CD14-positive monocyte (primary cell): ENCODE data around the gene SLC25A21. TPM values are rescaled to one million over a fixed set of nuclear protein-coding genes. Genes with fewer than 3 reads are reported as not detected.

Experiments
- DNase-seq, 3 donors: peaks; one replicate each; pipeline ENCODE4 v3.0.0-alpha.2; 2011 to 2022
- H2AFZ ChIP-seq: 2 replicates; pipeline ENCODE4 v1.6.0; 2012; ENCODE audit warnings: mild to moderate bottlenecking, low read depth, low read length, inconsistent platforms; ENCODE audit not compliant: insufficient read depth, poor library complexity, severe bottlenecking
- H3K27ac ChIP-seq, 2 donors: 1 replicate in 1 of 2; 2 replicates in 1 of 2; pipeline ENCODE4 v1.5.1; 2012 to 2013; ENCODE audit warnings: low read length in 2 of 2, control low read depth in 1 of 2, inconsistent platforms in 1 of 2, low read depth in 1 of 2, mild to moderate bottlenecking in 1 of 2
- H3K27me3 ChIP-seq, 2 donors: one replicate each; pipeline versions ENCODE4 v1.6.0 to v1.6.1; 2011 to 2013; ENCODE audit warnings: low read length in 2 of 2; ENCODE audit not compliant: control insufficient read depth in 2 of 2, insufficient read depth in 2 of 2
- H3K36me3 ChIP-seq, 2 donors: replicated peaks in 1 of 2; 1 replicate in 1 of 2; 2 replicates in 1 of 2; pipeline versions ENCODE4 v1.5.1 to v1.6.1; 2012 to 2013; ENCODE audit warnings: low read length in 2 of 2, control low read depth in 1 of 2, inconsistent platforms in 1 of 2, mild to moderate bottlenecking in 1 of 2; ENCODE audit not compliant: insufficient read depth in 2 of 2, control insufficient read depth in 1 of 2
- H3K4me1 ChIP-seq, 2 donors: 1 replicate in 1 of 2; 2 replicates in 1 of 2; pipeline versions ENCODE4 v1.5.1 to v1.6.1; 2012 to 2013; ENCODE audit warnings: low read length in 2 of 2, control low read depth in 1 of 2, inconsistent platforms in 1 of 2, mild to moderate bottlenecking in 1 of 2, moderate library complexity in 1 of 2; ENCODE audit not compliant: insufficient read depth in 2 of 2, control insufficient read depth in 1 of 2
- H3K4me2 ChIP-seq: replicated peaks from 2 replicates; pipeline ENCODE3; 2012; ENCODE audit warnings: low read length, moderate library complexity, mild to moderate bottlenecking; ENCODE audit not compliant: poor library complexity, severe bottlenecking; ENCODE audit errors: extremely low read depth
- H3K4me3 ChIP-seq, 3 experiments: fragments of 200-600 bp in 1 of 3; sonication (generic) in 1 of 3; replicated peaks in 1 of 3; 1 replicate in 2 of 3; 2 replicates in 1 of 3; pipeline ENCODE4 v1.5.1; 2011 to 2013; ENCODE audit warnings: low read length in 3 of 3, mild to moderate bottlenecking in 3 of 3, control low read depth in 2 of 3, low read depth in 2 of 3, inconsistent platforms in 1 of 3, moderate library complexity in 1 of 3
- H3K79me2 ChIP-seq: 2 replicates; pipeline ENCODE4 v1.6.0; 2012; ENCODE audit warnings: mild to moderate bottlenecking, control low read depth, inconsistent platforms, low read length, moderate library complexity; ENCODE audit not compliant: insufficient read depth
- H3K9ac ChIP-seq: 2 replicates; pipeline ENCODE4 v1.6.0; 2017; ENCODE audit warnings: low read length, mild to moderate bottlenecking; ENCODE audit not compliant: insufficient read depth, poor library complexity, severe bottlenecking
- H3K9me3 ChIP-seq, 2 donors: replicated peaks in 1 of 2; 1 replicate in 1 of 2; 2 replicates in 1 of 2; pipeline versions ENCODE4 v1.5.1 to v1.6.1; 2012 to 2013; ENCODE audit warnings: low read length in 2 of 2, control low read depth in 1 of 2; ENCODE audit not compliant: control insufficient read depth in 1 of 2, insufficient read depth in 1 of 2
- H4K20me1 ChIP-seq: 2 replicates; pipeline ENCODE4 v1.6.0; 2012; ENCODE audit warnings: mild to moderate bottlenecking, low read length, control low read depth, moderate library complexity; ENCODE audit not compliant: insufficient read depth
- H3K27ac Mint-ChIP-seq, 7 donors: one replicate each; pipeline ENCODE4 v1.8.0; 2020; ENCODE audit warnings: mild to moderate bottlenecking in 7 of 7, mixed read lengths in 7 of 7, moderate library complexity in 6 of 7, inconsistent platforms in 2 of 7
- H3K27me3 Mint-ChIP-seq, 3 donors: one replicate each; pipeline ENCODE4 v1.8.0; 2021 to 2022; ENCODE audit warnings: low read depth in 3 of 3, mild to moderate bottlenecking in 3 of 3, mixed read lengths in 3 of 3, moderate library complexity in 3 of 3, inconsistent platforms in 1 of 3
- H3K36me3 Mint-ChIP-seq, 2 donors: one replicate each; pipeline ENCODE4 v1.8.0; 2020; ENCODE audit warnings: mixed read lengths in 2 of 2, inconsistent platforms in 1 of 2, mild to moderate bottlenecking in 1 of 2
- H3K4me1 Mint-ChIP-seq: one replicate; pipeline ENCODE4 v1.8.0; 2020; ENCODE audit warnings: mild to moderate bottlenecking, mixed read lengths
- H3K4me3 Mint-ChIP-seq, 2 donors: one replicate each; pipeline ENCODE4 v1.8.0; 2020; ENCODE audit warnings: mild to moderate bottlenecking in 2 of 2, mixed read lengths in 2 of 2, moderate library complexity in 1 of 2
- H3K9me3 Mint-ChIP-seq, 7 donors: one replicate each; pipeline ENCODE4 v1.8.0; 2020 to 2022; ENCODE audit warnings: mixed read lengths in 7 of 7, mild to moderate bottlenecking in 6 of 7, moderate library complexity in 6 of 7, inconsistent platforms in 2 of 7
- CTCF ChIP-seq: fragments of 200-600 bp; IDR thresholded peaks from one replicate; pipeline ENCODE4 v1.8.0; 2022; ENCODE audit warnings: antibody characterized with exemption, mild to moderate bottlenecking
- WGBS: methylation state at CpG from one replicate; pipeline ENCODE4 v1.1.5; 2013; ENCODE audit warnings: missing lambda C conversion rate; ENCODE audit not compliant: insufficient coverage; 5-methylcytosine and 5-hydroxymethylcytosine counted together
- intact Hi-C, 2 donors: fragments of 100-400 bp; cut with micrococcal nuclease; formaldehyde crosslinking; loops; one replicate each; pipeline versions ENCODE4 v1.15.0 to v1.15.1; 2023
- polyA plus RNA-seq, 3 donors: library from polyadenylated mRNA; depleted of rRNA in 1 of 3; unstranded in 2 of 3; stranded (reverse) in 1 of 3; fragments of 300-500 nt in 2 of 3; fragments of >200 nt in 1 of 3; fragmentation: Illumina TruSeq in 2 of 3; gene quantifications; 1 replicate in 2 of 3; 2 replicates in 1 of 3; pipeline ENCODE4 v1.2.3, GENCODE V29; 2012 to 2021

The SLC25A21 gene
- polyA plus RNA-seq, 3 donors: not detected

GRCh38 chr14:36975834-36976233 is 196.6 kb downstream of the SLC25A21 start:
- Mint-ChIP-seq H3K4me1 (no peaks in the 10 kb centered on the region), H3K27ac (no peak overlapping the region), H3K4me3 (no peak overlapping the region), H3K27me3 (peaks cover 0 to 2% (median 0%) of the 10 kb centered on the region in 3 donors), H3K36me3 (no peaks in the 10 kb centered on the region), H3K9me3 (peaks cover 0 to 9% (median 3%) of the 10 kb centered on the region in 7 donors)
- Histone ChIP-seq H3K4me3 (no peak overlapping the region), H3K4me1 (no peaks in the 10 kb centered on the region), H3K79me2 (no peaks in the 10 kb centered on the region), H3K9me3 (no peaks in the 10 kb centered on the region), H3K9ac (no peak overlapping the region), H3K27ac (no peak overlapping the region), H3K36me3 (no peaks in the 10 kb centered on the region), H3K4me2 (no peak overlapping the region), H4K20me1 (no peaks in the 10 kb centered on the region), H2AFZ (no peak overlapping the region), H3K27me3 (no peaks in the 10 kb centered on the region)
- DNase-seq: no peak
- intact Hi-C loops: no loop called here
- TF ChIP-seq CTCF: no peak
- 87% methylated on average over 3 of the region's 3 CpGs for WGBS

GRCh38 chr14:36974985-36975384 is 197.4 kb downstream of the SLC25A21 start:
- no peak overlapping the region for H3K27ac ChIP-seq
- H3K27me3 Mint-ChIP-seq: peaks cover 0 to 2% (median 0%) of the 10 kb centered on the region in 3 donors
- no CpG with 5 or more reads among the region's 2 CpGs for WGBS
- H3K9me3 Mint-ChIP-seq: peaks cover 0 to 7% (median 2%) of the 10 kb centered on the region in 7 donors
- H3K4me2 ChIP-seq: no peak overlapping the region
- DNase-seq: no peak
- intact Hi-C loops: no loop called here
- no peak overlapping the region for H3K27ac Mint-ChIP-seq
- no peak for TF ChIP-seq CTCF
- H3K4me3 Mint-ChIP-seq: no peak overlapping the region
- H3K36me3 ChIP-seq: no peaks in the 10 kb centered on the region
- no peaks in the 10 kb centered on the region for H3K4me1 Mint-ChIP-seq
- H2AFZ ChIP-seq: no peak overlapping the region
- H3K9me3 ChIP-seq: no peaks in the 10 kb centered on the region
- H3K36me3 Mint-ChIP-seq: no peaks in the 10 kb centered on the region
- H3K4me1 ChIP-seq: no peaks in the 10 kb centered on the region
- no peak overlapping the region for H3K9ac ChIP-seq
- no peaks in the 10 kb centered on the region for H3K27me3 ChIP-seq
- H3K79me2 ChIP-seq: no peaks in the 10 kb centered on the region
- no peaks in the 10 kb centered on the region for H4K20me1 ChIP-seq
- no peak overlapping the region for H3K4me3 ChIP-seq
